ENCODE data around the gene DFFA.
"Not testable (repeated sequence)": the region's sequence is repeated elsewhere in the genome, so short reads cannot be mapped to it uniquely, and the experiment has no call there.

Gene DFFA

GRCh38 chr1:10510520-10511493 lies 38.5 kb upstream of the DFFA start:
- no peak for TF ChIP-seq CTCF (IDR thresholded peaks at IDR 0.05; ENCODE audit: low read depth, low read length)
- DNase-seq (ENCODE audit: extremely low read depth, low read depth) = peak; percentile 31

GRCh38 chr1:10509809-10510509 lies 37.6 kb upstream of the DFFA start:
- TF ChIP-seq CTCF (IDR thresholded peaks at IDR 0.05; ENCODE audit: low read depth, low read length) = no peak
- no peak for DNase-seq (ENCODE audit: extremely low read depth, low read depth)

- DNase-seq (ENCODE audit: extremely low read depth, low read depth) = peak; percentile 45
- no peak for TF ChIP-seq CTCF (IDR thresholded peaks at IDR 0.05; ENCODE audit: low read depth, low read length)
Observed at GRCh38 chr1:10508511-10508951, 36.2 kb upstream of the DFFA start.

GRCh38 chr1:10507111-10507879 lies 35.0 kb upstream of the DFFA start:
- TF ChIP-seq CTCF (IDR thresholded peaks at IDR 0.05; ENCODE audit: low read depth, low read length) = peak; percentile 96
- DNase-seq (ENCODE audit: extremely low read depth, low read depth) = peak; percentile 56

GRCh38 chr1:10506677-10507047 lies 34.3 kb upstream of the DFFA start:
- no peak for DNase-seq (ENCODE audit: extremely low read depth, low read depth)
- no peak for TF ChIP-seq CTCF (IDR thresholded peaks at IDR 0.05; ENCODE audit: low read depth, low read length)

- DNase-seq (ENCODE audit: extremely low read depth, low read depth) = not testable (repeated sequence)
Observed at GRCh38 chr1:10506046-10506676, 33.8 kb upstream of the DFFA start.

GRCh38 chr1:10504249-10504648 lies 31.9 kb upstream of the DFFA start:
- no peak for TF ChIP-seq CTCF (IDR thresholded peaks at IDR 0.05; ENCODE audit: low read depth, low read length)
- DNase-seq (ENCODE audit: extremely low read depth, low read depth) = no peak

Data from AG09319 (cell line).